GM15510 (cell line): Measurements from ENCODE around the gene PRIMPOL.

ENCODE experiments used
- POLR2A ChIP-seq: IDR thresholded peaks from 3 replicates; pipeline ENCODE4 v1.6.1; 2011; ENCODE audit warnings: borderline replicate concordance; ENCODE audit not compliant: insufficient read length; ENCODE audit errors: extremely low read depth

The PRIMPOL gene

GRCh38 chr4:184732126-184732525, 82.6 kb downstream of the PRIMPOL start:
- TF ChIP-seq POLR2A: no peak

DNA sequence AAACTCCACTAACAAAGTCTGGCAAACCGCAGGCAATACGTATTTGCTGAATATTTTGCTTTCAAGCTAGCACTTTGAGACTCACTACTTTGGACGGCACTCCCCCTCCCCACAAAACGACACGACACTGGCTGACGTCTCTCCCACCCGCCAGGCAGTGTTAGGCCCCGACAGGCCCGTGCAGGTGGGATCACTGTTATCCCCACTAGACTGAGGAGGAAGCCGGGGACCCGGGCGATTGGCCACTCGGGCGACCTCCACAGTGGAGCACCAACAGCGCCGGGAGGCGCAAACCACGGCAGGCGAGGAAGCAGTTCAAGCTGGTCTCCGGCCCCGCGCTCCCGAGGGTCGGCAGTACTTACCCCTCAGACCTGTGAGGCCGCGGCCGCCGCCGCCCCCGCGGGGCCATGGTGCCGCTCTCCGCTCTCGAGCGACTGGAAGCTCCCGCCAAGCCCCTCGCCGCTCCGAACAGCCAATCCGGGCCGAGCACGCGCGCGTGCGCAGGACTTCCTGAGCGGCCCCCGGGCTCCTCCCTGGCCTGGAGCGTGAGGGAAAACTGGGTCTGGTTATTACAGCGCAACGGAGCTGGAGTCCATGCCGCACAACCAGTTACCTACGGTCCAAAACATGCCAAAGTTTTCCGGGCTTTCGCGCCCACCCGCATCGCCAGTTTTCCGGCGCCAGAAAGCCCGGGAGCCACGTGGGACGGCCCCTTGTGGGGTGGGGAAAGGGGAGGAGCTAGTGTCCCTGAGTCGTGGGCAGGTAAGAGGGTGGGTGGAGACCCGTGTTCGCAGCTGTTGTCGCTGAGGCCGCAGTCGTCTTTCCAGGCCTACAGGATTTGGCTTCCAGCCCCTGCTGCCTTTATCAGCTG, 84.4 kb downstream of the PRIMPOL start, which contains the start of gene CENPU:
Gene CENPU (minus strand): TSS at position 443 of the 871 bp plus-strand sequence. CDS start 34 bp downstream, at position 409.
- TF ChIP-seq POLR2A: peak; percentile 75

DNA sequence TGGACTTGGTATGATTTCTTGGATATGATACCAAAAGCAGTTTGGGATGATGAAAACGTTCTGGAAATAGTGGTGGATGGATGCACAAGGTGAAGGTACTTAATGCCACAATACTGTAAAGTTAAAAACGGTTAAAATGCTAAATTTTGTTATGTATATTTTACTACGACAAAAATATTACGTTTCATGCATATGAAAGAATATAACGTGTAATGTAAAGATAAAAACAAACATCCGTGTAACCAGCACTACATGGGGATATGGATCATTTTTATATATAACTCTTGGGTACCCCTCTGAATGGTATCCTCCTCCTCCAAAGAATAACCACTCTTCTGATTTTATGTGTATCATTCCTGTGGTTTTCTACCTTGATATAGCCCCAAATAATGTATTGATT, 85.2 kb downstream of the PRIMPOL start:
- TF ChIP-seq POLR2A: no peak

DNA sequence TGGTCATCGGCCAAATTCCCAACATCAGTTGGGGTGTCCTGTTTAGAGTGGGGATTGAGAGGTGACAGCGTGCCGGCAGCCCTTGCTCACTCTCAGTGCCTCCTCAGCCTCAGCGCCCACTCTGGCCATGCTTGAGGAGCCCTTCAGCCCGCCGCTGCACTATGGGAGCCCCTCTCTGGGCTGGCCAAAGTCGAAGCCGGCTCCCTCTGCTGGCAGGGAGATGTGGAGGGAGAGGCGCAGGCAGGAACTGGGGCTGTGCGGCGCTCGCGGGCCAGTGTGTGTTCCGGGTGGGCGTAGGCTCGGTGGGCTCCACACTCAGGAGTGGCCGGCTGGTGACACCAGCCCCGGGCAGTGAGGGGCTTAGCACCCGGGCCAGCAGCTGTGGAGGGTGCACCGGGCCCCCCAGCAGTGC, 91.4 kb downstream of the PRIMPOL start:
- TF ChIP-seq POLR2A: no peak

GRCh38 chr4:184743650-184744049, 94.1 kb downstream of the PRIMPOL start:
- no peak for TF ChIP-seq POLR2A

DNA sequence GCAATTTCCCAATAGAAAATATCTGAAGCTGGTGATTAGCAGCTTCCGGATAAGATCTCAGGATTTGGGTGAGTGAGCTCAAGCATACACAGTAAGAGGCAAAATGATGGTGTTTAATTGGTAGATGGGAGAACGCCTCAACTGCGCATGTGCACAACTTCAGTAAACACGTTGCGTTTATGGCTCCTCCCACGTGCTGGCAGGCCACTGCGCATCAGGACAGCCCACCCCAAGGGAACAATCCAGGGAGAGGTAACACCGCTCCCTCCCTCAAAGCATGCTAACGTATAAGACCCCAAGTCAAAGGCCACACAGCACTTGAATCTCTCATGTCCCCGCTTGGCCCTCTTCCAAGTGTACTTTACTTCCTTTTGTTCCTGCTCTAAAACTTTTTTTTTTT, 94.7 kb downstream of the PRIMPOL start:
- no peak for TF ChIP-seq POLR2A
